ENCODE measurements around the gene ZFYVE28. TPM values are rescaled to one million over a fixed set of nuclear protein-coding genes. Genes with fewer than 3 reads are reported as not detected.

Gene ZFYVE28
- total and polyA plus RNA-seq, 2 of the 8 experiments (the other 6 are each of a cell fraction or from before 2014, with no cell fraction given): 1.7 to 4.9 TPM

DNA sequence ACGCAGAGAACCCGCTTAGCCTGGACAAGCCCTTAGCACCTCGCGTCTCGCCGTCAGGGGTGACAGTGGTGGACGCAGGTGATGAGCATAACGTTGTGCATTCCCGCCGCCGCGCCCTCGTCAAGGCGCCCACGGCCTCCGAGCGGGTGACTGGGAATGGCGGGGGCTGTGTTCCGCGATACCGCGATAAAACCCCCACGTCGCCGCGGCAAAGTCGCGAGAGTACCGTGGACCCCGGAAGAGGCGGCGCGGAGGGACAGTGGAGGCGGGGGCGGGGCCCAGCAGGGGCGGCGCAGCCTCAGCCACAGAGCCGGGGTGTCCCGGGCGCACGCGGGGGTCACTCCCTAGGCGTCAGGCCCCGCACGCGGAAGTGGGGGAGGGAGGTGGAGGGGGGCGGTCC is 53.8 kb downstream of the ZFYVE28 start (continued):
- TF ChIP-seq BCL11A (IDR thresholded peaks at IDR 0.05; ENCODE audit: low read depth in 2 of 2, low read length in 2 of 2): no peak
- TF ChIP-seq HDAC6 (IDR thresholded peaks at IDR 0.05; ENCODE audit: low read depth, low read length): no peak
- TF ChIP-seq EGR1 (IDR thresholded peaks at IDR 0.05; ENCODE audit: borderline replicate concordance, low read depth, low read length): no peak
- TF ChIP-seq SP4 (IDR thresholded peaks at IDR 0.05; ENCODE audit: low read length): no peak

All from H1 (cell line).